ENCODE data around the gene ECE2. TPM values are rescaled to one million over a fixed set of nuclear protein-coding genes. Genes with fewer than 3 reads are reported as not detected.

Gene ECE2
- total RNA-seq, 1 experiment from 2014 or later, result 0.46 TPM

DNA sequence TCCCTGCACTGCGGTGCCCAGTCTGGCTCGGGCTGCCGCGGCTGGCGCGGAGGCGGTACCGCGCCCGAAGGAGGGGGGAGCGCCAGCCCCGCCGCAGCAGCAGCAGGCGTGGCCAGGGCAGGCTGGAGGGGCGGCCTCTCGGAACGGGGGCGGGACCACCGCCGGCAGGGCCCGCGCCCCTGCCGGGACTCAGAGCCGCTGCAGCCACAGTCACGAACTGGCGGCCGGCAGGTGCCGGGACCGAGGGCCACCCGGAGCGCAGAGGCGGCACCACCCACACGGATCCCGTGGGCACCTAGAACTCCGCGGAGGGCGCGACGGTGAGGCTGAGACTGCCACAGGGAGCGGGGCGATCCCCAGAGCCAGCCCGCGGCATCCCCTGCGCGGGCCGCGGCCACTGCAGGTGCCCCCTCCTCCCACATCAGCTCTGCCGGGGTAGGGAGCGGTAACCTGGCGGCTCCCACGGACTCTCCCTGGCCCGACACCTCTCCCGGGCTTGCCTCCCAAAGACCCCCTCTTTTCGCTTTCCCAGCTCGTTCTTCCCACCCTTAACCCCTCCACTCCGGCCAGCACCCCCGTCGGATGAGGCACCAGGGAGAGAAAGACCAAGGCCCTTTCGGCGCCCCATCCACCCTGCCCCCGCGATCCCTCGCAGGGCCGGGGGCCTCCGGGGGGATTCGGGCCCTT, 46.3 kb upstream of the ECE2 start, which contains the start of gene VWA5B2:
Gene VWA5B2 (plus strand): TSS at position 192 of the 687 bp plus-strand sequence. CDS start 944 bp downstream, outside the sequence.
- peak within 1 kb of the TSS; percentile 73 for H3K4me3 Mint-ChIP-seq
- peak; percentile 91 for ATAC-seq
- TF ChIP-seq, protein P1, sequence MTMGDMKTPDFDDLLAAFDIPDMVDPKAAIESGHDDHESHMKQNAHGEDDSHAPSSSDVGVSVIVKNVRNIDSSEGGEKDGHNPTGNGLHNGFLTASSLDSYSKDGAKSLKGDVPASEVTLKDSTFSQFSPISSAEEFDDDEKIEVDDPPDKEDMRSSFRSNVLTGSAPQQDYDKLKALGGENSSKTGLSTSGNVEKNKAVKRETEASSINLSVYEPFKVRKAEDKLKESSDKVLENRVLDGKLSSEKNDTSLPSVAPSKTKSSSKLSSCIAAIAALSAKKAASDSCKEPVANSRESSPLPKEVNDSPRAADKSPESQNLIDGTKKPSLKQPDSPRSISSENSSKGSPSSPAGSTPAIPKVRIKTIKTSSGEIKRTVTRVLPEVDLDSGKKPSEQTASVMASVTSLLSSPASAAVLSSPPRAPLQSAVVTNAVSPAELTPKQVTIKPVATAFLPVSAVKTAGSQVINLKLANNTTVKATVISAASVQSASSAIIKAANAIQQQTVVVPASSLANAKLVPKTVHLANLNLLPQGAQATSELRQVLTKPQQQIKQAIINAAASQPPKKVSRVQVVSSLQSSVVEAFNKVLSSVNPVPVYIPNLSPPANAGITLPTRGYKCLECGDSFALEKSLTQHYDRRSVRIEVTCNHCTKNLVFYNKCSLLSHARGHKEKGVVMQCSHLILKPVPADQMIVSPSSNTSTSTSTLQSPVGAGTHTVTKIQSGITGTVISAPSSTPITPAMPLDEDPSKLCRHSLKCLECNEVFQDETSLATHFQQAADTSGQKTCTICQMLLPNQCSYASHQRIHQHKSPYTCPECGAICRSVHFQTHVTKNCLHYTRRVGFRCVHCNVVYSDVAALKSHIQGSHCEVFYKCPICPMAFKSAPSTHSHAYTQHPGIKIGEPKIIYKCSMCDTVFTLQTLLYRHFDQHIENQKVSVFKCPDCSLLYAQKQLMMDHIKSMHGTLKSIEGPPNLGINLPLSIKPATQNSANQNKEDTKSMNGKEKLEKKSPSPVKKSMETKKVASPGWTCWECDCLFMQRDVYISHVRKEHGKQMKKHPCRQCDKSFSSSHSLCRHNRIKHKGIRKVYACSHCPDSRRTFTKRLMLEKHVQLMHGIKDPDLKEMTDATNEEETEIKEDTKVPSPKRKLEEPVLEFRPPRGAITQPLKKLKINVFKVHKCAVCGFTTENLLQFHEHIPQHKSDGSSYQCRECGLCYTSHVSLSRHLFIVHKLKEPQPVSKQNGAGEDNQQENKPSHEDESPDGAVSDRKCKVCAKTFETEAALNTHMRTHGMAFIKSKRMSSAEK (CRISPR knock-in tag; IDR thresholded peaks at IDR 0.05; ENCODE audit: borderline replicate concordance), result no peak
- TF ChIP-seq SMAD3 (CRISPR knock-in tag; IDR thresholded peaks at IDR 0.05; ENCODE audit: borderline replicate concordance) (no peak), FOXP1 (CRISPR knock-in tag; IDR thresholded peaks at IDR 0.05; ENCODE audit: borderline replicate concordance) (0 out of 2 replicates have a peak, but pooled peaks have one; percentile 51), SP1 (CRISPR knock-in tag; conservative IDR thresholded peaks at IDR 0.05) (peak; percentile 62), CREM (CRISPR knock-in tag; IDR thresholded peaks at IDR 0.05) (0 out of 2 replicates have a peak, but pooled peaks have one; percentile 17)
- TF ChIP-seq, protein P2, sequence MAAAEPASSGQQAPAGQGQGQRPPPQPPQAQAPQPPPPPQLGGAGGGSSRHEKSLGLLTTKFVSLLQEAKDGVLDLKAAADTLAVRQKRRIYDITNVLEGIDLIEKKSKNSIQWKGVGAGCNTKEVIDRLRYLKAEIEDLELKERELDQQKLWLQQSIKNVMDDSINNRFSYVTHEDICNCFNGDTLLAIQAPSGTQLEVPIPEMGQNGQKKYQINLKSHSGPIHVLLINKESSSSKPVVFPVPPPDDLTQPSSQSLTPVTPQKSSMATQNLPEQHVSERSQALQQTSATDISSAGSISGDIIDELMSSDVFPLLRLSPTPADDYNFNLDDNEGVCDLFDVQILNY (CRISPR knock-in tag; IDR thresholded peaks at IDR 0.05), result peak; percentile 69; the same call in 1 of the 2 replicates
- TF ChIP-seq, protein P3, sequence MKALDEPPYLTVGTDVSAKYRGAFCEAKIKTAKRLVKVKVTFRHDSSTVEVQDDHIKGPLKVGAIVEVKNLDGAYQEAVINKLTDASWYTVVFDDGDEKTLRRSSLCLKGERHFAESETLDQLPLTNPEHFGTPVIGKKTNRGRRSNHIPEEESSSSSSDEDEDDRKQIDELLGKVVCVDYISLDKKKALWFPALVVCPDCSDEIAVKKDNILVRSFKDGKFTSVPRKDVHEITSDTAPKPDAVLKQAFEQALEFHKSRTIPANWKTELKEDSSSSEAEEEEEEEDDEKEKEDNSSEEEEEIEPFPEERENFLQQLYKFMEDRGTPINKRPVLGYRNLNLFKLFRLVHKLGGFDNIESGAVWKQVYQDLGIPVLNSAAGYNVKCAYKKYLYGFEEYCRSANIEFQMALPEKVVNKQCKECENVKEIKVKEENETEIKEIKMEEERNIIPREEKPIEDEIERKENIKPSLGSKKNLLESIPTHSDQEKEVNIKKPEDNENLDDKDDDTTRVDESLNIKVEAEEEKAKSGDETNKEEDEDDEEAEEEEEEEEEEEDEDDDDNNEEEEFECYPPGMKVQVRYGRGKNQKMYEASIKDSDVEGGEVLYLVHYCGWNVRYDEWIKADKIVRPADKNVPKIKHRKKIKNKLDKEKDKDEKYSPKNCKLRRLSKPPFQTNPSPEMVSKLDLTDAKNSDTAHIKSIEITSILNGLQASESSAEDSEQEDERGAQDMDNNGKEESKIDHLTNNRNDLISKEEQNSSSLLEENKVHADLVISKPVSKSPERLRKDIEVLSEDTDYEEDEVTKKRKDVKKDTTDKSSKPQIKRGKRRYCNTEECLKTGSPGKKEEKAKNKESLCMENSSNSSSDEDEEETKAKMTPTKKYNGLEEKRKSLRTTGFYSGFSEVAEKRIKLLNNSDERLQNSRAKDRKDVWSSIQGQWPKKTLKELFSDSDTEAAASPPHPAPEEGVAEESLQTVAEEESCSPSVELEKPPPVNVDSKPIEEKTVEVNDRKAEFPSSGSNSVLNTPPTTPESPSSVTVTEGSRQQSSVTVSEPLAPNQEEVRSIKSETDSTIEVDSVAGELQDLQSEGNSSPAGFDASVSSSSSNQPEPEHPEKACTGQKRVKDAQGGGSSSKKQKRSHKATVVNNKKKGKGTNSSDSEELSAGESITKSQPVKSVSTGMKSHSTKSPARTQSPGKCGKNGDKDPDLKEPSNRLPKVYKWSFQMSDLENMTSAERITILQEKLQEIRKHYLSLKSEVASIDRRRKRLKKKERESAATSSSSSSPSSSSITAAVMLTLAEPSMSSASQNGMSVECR (CRISPR knock-in tag; IDR thresholded peaks at IDR 0.05; ENCODE audit: borderline replicate concordance), result 0 out of 2 replicates have a peak, but pooled peaks have one; percentile 19
- CTCF ChIA-PET, result interaction anchor here (0.7 to 5.3 kb wide), 10 partner anchors 9 to 325 kb away, joined by 3 to 88 read pairs (median 6); partner anchors contain the start of genes AP2M1, CAMK2N2 and EEF1AKMT4
- POLR2A ChIA-PET, result interaction anchor here (0.6 kb wide), 2 partner anchors 9 to 350 kb away, joined by 3 to 5 read pairs; no protein-coding TSS in a partner anchor
- peak; percentile 78 for DNase-seq (ENCODE audit: low spot score)
- H3K27me3 Mint-ChIP-seq (ENCODE audit: low read depth), result peaks cover 75% of the 10 kb centered on the region
- no peaks in the 10 kb centered on the region for H3K9me3 Mint-ChIP-seq
- peaks cover 8% of the 10 kb centered on the region; the same call in 1 of the 2 replicates for H3K4me1 Mint-ChIP-seq
- H3K27ac Mint-ChIP-seq, result no peak within 1 kb of the TSS
- no peaks in the 10 kb centered on the region for H3K36me3 Mint-ChIP-seq

DNA sequence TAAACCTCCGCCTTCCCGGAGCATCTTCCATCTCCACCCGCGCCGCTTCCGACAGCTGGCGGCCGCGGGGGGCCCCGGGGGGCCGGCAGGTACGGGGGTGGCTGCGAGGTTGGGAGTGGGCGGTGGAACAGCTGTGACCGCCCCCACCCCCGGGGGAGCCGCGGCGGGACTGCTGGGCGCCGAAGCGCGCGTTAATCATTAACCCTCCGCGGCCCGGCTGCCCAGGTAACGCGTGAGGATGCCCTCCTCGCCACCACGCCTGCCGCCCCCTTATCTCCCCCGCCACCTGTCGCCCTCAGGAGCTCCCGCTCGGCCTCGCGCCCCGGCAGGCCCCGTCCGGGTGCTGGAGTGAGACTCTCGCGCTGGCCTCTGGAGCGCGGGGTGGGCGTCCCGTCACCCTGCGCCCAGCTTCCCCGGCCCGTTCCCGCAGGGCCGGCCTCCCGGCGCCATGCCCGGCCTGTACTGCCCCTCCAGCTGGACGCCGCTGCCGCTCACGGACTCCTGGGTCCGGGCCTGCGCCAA, 45.7 kb upstream of the ECE2 start:
- TF ChIP-seq, protein P4, sequence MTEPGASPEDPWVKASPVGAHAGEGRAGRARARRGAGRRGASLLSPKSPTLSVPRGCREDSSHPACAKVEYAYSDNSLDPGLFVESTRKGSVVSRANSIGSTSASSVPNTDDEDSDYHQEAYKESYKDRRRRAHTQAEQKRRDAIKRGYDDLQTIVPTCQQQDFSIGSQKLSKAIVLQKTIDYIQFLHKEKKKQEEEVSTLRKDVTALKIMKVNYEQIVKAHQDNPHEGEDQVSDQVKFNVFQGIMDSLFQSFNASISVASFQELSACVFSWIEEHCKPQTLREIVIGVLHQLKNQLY (CRISPR knock-in tag; IDR thresholded peaks at IDR 0.05), result no peak
- TF ChIP-seq, protein P5, sequence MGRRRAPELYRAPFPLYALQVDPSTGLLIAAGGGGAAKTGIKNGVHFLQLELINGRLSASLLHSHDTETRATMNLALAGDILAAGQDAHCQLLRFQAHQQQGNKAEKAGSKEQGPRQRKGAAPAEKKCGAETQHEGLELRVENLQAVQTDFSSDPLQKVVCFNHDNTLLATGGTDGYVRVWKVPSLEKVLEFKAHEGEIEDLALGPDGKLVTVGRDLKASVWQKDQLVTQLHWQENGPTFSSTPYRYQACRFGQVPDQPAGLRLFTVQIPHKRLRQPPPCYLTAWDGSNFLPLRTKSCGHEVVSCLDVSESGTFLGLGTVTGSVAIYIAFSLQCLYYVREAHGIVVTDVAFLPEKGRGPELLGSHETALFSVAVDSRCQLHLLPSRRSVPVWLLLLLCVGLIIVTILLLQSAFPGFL (CRISPR knock-in tag; IDR thresholded peaks at IDR 0.05; ENCODE audit: borderline replicate concordance), result no peak
- Mint-ChIP-seq H3K27me3 (ENCODE audit: low read depth) (peaks cover 71% of the 10 kb centered on the region), H3K27ac (no peak overlapping the region), H3K4me1 (peaks cover 8% of the 10 kb centered on the region; the same call in 1 of the 2 replicates), H3K9me3 (no peaks in the 10 kb centered on the region), H3K36me3 (no peaks in the 10 kb centered on the region), H3K4me3 (peak overlapping the region; percentile 34; the same call in 1 of the 2 replicates)
- ChIA-PET CTCF (interaction anchor here (1.0 to 5.3 kb wide), 6 partner anchors 9 to 326 kb away, joined by 3 to 88 read pairs (median 6); partner anchors contain the start of genes CAMK2N2 and EEF1AKMT4), POLR2A (interaction anchor here (0.6 kb wide), 2 partner anchors 9 to 351 kb away, joined by 3 to 5 read pairs; no protein-coding TSS in a partner anchor)
- ATAC-seq (no peak), DNase-seq (ENCODE audit: low spot score) (no peak)

All from WTC11 (cell line).